Stimulated activated CD4-positive, alpha-beta T cell treated with anti-CD3 and anti-CD28 coated beads, Interleukin-15, amount 100 ng/mL, for 48 hours (primary cell): ENCODE results near the gene PHACTR3.

ENCODE experiments used
- DNase-seq, 2 donors: peaks; one replicate each; pipeline ENCODE4 v3.0.0-alpha.2; 2020; ENCODE audit warnings: low read depth in 2 of 2

PHACTR3 gene

DNA sequence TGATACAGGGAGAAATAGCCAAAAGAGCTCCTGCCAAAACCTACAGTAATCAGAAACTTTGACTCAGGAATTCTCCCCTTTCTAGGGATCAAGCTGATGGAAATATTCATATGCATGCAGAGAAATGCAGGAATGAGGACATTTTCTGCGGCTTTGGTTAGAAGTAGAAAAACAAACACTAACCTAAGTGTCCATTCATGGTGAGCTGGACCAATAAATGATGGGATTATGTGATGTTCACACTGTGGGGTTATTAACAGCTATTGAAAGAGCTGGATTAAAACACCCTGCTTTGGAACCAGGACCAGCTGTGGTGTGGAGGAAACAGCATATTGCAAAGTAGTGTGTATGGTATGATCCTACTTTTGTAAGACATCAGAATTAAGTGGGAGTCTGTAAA is 186.0 kb downstream of the PHACTR3 start:
- no peak for DNase-seq

DNA sequence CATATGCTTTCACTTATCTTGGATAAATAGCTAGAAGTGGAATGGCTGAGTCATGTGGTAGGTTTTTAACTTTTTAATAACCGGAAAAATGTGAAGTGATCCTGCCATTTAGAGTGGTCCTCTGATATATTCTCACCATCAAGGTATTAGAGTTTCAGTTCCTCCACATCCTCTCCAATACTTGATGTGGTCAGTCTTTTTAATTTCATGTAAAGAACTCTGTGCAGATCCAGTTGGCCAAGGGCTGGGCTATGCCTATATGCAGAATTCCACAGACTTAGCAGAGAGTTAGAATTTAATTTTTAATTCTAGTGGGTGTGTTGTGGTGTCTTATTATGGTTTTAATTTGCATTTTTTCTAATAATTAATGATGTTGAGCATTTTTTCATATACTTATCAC is 188.0 kb downstream of the PHACTR3 start:
- no peak for DNase-seq

DNA sequence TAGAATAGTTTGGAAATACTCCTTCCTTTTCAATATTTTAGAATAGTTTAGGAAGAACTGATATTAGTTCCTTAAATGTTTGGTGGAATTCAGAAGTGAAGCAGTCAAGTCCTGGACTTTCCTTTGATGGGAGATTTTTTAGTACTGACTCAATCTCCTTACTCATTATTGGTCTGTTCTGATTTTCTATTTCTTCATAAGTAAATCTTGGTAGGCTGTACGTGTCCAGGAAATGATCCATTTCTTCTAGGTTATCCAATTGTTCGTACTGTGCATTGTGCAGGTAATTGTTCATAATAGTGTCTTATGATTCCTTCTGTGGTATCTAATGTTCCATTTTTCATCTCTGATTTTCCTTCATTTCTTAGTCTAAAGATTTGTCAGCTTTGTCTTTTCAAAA is 190.2 kb downstream of the PHACTR3 start:
- DNase-seq: no peak

DNA sequence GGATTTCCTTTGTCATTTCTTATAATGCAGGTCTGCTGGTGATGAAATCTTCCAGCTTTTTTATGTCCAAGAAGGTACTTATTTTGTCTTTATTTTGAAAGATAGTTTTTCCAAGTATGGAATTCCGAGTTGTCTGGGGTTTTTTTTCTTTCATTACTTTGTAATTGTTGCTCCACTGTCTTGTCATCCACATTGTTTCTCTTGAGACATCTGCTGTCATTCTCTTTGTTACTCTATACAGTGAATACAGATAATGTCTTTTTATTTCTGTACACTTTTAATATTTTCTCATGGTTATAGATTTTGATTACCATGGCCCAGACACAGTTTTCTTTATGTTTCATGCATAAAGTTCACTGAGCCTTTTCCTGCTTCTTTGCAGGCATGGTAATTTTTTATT is 196.0 kb downstream of the PHACTR3 start:
- no peak for DNase-seq

DNA sequence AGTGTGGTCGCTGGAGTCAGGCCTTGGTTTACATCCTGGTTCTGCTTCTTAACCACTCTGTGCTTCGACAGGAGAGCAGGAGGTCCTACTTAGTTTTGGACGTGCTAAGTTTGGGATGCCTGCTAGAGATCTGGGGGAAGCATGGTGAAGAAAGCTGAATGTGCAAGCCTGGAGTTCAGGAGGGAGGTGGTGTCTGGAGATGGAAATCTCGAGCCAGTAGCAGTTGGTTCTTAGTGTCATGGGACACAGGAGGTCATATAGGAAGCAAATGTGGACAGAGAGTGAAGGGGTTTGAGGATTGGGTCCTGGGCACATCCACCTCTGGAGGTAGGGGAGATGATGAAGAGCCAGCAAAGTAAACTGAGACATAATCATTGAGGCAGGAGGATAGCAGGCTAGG is 197.7 kb downstream of the PHACTR3 start:
- DNase-seq: no peak

DNA sequence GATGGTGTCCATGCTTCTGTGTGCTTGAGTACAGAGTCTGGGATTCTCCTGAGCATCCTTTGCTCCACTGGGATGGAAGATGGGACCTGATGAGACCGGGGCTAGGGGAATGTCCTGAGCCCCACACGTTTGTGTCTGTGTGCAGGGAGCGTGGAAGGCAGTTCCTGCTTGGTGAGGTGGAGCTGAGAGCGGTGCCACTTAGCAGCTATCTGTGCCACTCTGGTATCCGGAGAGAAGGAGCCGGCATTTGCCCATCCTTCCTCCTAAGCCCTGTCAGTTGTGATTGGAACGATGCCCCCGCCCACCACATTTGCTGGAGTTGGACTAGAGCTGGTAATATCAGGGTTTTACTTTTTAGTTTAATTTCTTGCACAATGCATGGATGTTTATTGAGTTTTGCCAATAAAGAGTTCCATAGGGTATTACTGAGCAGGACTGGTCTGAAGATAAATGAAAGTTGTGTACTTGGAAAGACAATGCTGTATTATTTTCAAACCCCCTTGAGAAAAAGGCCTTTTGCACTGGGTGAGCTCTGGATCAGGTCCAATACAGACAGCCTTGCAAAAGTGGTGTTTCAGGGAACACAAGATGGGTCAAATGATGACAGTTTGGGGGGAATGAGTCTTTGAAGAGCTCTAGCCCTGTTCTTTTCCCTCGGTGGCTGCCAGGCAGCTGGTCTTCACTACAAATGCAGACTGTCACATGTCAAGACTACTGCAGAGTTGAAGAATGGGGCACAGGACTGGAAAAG is 198.3 kb downstream of the PHACTR3 start:
- no peak for DNase-seq

DNA sequence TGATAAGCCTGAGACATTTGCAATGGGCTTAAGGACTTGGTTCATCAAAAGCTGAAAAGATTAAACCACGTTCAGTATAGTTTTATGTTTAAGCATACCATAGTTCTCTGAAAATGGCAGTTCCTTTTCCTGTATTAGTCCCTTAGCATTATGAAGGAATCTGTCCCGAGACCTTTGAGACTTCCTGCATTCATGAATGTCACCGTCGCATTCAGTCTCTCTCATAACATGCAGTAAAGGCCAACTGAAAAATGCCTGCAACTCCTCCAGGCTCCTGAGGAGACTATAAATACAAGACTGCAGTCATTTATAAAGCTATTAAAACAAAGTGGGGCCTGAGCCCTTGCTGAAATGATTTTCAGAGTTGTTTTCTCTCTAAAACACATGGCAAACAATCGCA is 200.0 kb downstream of the PHACTR3 start:
- DNase-seq: no peak

DNA sequence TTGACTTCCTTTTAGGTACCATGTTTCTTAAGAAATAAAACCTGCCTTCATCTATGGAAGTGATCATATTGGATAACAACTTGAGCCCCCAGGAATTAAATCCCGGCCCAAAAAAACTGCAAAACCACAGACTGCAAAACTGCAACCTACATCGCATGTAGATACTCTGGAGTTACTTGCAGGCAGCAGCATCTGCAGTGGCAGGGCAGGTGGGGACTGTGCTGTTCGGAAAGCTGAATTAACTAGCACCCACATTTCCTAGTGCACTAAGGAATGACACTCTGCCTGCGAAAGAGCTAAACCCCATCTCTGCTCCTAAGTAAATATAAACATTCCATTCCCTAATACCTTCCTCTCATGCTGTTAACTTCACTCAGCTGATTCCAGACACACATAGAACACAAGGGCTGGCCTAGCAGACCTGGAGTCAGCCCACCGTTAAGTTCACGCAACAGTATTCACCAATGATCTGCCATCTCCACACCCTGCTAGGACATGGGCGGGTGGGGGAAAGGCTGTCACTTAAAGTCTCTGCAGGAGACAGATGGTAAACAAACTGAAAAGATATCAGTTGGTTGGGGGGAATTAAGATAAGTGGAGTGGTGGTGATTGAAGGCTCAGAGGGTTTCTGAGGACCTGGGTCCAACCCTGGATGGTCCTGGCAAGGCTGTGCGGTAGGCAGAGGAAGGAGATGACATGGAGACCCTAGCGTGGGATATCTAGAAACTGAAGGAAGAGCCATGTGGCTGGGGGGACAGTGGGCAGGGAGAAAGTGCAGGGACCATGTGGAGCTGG is 200.7 kb downstream of the PHACTR3 start:
- DNase-seq: no peak

DNA sequence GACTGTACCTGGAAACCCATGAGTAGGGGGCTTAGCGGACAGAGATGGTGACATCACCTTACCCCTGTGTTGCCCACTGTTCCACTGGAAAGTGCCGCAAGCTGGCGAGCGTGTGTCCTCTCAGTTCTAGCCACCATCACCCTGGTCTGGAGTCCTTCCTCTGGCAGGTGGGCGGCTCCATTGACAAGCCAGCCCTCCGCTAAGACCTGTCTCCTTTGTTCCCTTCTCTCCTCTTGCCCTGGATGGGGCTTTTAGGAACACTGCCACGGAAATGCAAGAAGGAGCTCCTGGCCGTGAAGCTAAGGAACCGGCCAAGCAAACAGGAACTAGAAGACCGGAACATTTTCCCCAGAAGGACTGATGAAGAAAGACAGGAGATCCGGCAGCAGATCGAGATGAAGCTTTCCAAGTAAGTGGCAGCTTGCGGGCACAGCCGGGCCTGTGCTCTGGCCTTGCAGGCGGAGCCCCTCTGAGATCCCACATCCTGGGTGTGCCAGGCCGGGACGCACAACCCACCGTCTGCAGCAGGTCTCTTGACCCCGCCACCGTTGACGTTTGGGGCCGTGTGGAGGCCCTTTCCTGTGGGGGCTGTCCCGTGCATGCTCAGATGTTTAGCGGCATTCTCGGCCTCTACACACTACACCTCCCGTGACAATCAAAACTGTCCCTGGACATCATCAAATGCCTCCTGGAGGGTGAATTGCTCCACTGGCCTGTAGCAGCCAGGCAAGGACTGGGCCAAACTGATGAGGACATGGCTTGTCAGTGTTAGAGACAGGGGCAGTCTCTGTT is 201.6 kb downstream of the PHACTR3 start:
- DNase-seq: no peak

DNA sequence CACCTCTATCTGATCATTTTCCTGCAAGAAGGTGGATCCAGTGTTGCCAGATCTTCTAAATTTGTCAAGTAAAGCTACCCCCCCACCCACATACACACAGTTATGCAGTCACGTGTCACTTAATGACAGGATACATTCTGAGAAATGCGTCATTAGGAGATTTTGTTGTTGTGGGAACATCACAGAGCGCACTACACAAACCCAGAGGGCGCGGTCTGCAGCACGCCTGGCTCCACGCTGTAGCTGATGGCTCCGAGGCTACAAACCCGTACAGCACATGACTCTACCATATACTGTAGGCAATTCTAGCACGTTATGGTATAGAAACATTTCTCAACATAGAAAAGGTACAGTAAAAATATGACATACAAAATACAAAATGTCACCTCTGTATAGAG is 202.2 kb downstream of the PHACTR3 start:
- no peak for DNase-seq

DNA sequence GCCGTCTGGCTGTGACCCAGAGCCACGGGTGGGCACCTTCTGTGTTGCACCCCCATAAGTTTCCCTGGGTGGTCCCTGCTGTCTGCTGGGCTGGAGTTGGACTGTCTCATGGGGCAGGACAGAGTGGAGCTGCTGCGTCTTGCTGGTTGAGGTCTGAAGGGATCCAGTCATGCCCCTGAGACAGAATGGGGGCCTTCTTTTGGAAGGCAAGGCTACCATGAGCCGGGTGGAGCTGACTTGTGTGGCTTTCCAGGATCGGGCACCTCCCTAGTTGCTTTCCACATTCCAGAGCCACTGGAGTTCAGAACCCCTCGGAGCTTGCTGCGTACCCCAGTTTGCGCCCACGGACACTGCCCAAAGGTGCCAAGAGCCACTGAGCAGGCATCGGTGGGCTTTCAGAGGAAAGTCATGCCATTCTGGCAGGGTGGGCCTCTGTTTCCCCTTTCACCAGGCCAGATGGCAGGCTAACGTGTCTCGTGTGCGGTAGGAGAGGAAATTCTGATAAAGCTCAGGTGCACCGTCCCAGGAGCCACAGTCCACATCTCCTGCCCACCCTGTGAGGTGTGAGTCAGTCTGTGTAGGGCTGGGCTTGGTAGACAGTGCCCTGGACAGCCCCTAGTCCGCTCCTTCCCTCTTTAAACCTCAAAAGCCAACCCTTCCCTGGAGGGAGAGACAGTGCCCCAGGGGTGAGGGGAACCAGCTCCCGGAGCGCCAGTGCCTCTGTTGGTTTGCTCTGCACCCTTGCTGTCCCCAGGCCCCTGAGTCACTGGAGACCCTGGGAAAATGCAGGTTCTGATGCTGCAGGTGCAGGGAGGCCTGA is 203.8 kb downstream of the PHACTR3 start:
- no peak for DNase-seq

DNA sequence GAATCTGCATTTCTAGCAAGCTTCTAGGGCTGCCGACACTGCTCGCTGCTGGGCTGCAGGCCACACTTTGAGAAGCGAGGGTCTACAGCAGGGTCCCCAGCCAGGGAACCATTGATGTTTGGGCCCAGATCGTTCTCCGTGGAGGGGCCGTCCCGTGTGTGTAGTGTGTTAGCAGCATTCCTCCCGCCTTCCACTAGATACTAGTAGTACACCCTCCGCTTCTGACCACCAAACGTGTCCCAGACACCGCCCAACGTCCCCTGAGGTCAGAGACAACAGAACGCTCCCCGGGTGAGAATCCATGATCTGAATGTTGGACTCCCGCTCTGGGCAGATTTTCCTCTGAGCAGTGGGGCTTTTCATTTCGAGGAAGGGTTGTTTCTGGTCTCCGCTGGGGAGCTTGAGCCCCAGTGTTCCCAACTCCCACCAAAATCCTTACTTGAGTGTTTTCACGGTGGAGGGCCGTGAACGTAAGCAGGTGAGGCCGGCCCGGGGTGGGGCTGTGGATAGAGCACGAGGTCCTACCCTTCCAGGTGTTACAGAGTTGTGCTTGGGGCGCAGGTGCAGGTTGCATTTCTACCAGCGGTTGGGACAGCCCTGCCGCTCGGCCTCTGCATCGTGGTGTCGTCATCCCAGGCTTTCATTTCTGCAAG is 204.5 kb downstream of the PHACTR3 start:
- no peak for DNase-seq

DNA sequence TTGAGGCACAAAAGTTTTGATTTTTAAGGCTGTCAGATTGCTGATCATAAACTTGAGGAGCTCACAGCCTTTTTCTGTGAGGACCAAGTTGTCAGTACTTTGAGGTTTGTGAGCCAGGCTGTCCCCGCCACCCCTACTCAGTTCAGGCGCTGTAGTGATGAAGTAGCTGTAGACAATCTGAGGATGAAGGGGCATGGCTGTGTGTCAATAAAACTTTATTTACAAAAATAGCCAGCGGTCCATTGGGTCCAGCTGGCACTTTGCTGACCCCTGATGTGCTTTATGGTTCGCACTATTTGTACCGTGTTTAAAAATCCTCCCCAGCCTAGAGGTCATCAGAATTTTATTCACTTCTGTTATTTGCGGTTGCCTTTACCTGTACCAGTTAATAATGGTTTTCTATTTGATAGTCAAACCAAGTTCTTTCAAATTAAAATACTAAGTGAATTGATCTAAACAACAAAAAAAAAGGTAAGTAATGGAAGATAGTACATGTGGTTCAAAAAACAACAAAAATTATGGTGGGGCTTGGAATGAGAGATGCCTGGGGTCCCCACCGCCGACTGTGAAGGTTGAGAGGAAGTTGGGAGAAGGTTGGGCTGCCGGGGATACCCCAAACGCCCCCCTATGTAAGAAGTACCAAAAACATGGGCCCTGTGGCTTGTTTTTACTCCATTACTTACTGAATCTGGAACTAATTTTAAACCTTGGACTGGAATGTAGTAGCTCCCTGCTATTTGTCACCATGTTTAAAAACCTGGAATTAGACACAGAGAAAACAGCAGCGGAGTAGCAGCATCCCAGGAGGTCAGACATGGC is 205.5 kb downstream of the PHACTR3 start:
- DNase-seq: no peak

DNA sequence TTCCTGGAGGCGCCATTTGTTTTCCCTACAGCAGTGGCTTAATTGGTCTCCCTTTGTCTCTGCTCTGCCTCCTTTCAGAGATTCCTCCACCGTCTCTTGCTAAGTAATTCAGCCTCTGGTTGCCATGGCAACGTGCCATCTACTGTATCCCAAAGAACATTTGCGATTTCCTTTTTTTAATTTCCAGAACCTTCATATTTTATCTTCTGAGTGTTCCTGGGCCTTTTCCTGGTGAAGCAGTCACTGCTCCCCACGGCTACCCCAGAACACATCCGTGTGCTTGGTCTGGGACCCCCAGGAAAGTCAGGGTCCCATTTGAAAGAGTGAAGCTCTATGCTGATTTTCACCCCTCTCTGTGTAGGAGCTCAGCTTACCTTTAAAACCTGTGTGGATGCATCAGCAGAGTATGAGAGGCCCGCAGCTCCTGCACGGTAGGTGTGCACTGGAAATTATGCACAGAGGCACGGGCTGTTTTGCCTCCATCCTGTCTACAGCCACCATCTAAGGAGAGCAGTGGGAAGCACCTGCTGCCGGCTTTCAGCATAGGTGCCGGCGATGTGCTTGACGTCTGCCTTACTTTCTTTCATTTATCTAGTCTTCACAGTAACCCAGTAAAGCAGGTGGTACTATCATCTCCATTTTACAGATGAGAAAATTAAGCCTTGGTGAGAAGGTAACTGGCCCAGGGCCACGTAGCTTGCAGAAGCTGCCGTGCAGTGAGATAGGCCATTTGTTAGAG is 206.3 kb downstream of the PHACTR3 start:
- DNase-seq: no peak

DNA sequence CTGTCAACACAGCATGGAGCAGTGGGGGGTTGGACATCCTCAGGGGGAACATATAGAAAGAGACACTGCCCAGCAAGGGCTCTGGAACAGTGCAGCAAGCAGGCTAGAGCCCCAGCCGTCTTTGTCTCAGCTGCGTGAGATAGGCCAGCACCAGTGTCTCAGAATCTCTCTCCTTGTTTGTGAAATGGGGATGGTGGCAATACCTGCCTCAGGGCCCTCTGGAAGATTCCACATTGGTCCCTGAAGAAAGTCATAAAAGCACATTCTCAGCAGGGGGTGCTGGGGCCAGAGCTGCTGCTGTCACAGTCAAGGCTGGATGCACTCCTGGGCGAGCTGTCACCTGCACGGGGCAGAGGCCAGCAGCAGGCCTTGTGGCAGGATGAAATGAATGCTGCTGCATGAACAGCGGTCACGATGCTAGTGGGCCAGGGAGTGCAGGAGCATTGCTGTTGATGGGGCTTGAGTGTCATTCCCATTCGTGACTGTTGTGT is 207.4 kb downstream of the PHACTR3 start:
- no peak for DNase-seq

DNA sequence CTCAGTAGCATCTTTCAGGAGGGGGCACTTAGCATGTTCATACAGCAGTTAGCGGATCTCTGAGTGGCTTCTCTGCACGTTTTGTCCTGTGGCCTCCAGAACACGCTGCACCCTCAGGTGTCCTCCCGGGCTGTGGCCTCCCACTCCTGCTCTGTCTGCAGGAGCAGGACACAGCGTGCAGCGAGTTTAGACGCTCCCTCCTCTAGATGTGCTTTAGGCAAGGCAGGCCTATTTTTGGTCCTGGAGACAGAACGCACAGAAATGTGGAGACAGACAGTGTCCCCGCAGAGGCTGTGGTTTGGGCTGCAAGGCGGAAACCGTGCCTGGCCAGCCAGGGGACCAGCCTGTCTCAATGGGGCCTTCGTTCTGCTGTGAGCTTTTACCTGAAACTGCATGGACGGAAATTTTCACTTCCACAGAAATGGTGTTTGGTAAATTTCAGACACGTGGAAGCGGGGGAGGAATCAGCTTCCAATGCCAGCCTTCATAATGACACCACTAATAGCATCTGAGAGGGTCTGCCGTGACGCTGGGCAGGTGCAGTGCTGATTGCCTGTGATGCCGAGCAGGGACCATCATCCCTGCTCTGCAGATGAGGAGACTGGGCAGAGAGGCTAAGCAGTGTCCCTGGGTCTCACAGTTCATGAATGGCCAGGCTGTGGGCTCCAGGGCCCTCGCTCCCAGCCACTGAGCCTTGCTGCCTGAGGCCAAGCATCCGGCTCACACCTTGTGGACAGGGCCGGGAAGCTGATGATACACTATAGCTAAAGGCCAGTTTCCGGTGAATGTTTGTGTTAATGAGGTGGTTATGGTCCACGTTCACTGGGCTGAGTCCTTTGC is 208.2 kb downstream of the PHACTR3 start:
- DNase-seq: no peak

DNA sequence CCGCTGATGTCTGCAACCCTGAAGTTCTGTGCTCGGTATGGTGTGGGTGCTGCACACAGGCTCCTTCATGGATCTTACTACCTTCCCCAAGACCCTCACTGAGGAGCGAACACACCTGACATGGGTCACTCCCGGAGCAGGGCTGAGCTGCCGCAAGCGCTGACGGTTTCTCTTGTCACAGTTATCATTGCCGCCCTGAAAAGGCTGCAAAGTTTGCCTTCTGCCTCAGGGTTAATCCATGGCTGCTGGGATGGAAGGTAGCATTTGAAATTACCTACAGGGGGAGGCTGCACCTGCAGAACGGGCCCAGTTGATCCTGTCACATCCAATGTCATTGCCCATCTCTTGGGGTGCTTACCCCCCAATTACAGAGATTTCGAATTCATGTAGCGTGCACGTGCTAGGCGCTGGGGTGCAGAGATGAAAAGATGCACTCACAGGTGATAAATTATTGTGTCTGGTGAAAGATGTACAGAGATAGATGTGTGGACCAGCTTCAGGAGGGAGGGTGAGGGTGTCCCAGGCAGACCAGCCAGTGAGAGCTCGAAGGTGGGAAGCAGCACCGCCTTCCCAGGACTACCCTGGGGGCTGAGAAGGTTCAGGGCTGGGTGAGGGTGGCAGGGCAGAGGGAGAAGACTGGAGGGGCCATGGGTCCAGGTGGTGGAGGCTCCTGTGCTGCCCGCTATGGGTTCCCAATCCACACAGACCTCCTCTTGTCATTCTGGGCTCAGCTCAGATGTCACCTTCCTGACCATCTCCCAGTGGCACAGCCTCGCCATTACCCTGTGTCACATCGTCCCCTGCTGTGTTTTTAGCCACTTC is 209.0 kb downstream of the PHACTR3 start:
- DNase-seq: no peak
